Activated CD8-positive, alpha-beta memory T cell treated with anti-CD3 and anti-CD28 coated beads for 24 hours (primary cell): ENCODE measurements around the gene NDUFS2.

Source experiments
- DNase-seq: peaks from one replicate; pipeline ENCODE4 v3.0.0-alpha.2; 2020

The NDUFS2 gene

DNA sequence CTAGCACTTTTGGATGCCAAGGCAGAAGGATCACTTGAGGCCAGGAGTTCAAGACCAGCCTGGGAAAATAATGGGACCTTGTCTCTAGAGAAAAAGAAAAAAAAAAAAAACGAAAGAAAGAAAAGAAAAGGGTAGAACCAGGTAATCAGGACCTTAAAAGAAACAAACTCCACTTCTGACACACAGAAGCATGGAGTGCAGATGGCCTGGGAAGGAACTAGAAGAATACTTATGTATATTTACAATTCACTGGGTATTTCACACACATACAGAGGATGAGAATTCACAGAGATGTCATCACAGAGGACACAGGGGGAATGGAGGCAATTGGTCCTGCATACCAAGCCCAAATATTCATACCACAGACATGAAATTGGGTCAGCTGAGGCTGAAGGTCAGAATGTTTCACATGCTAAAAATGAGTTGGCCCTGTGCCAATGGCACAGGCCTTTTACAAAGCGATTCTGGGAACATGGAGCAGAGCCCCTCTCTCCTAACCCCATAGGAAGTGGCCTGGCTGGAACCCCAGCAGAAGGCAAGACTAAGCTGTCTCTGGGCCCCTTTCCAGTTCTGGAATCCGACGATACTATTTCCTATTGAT, 29.3 kb upstream of the NDUFS2 start:
- no peak for DNase-seq

DNA sequence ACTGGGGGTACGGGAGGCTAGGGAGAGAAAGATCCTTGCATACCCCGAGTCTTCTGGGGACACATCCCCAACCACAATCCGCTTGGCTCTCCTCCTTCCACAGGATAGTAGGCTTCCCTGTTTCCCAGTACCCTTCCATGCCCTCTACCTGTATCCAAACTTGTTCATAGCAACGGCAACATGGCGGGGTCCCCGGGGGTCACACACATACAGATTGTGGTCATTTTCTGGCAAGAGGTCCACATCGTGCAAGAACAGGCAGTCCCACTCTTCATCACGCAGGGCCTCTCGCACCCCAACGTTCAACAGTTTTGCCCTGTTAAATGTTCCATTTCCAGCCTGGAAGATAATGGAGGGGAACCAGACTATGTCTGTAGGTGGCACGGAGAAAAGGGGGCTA, 28.5 kb upstream of the NDUFS2 start:
- no peak for DNase-seq

DNA sequence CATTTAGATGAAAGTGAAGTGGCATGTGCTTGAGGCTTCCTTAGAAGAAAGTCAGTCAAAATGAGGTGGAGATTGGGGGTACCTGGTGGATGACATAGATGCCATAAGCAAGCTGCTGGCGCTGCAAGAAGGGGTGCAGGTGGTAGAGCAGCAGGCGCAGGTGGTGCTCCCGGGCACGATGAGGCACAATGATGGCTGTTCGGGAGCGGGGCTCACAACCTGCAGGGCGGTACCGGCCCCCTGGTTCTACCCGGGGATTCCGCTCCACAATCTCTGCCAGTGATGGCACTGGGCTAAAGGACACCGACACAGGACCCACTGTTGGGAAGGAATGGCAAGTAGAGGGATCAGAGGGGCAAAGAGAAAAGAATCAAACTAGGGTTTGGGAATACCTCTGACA, 27.3 kb upstream of the NDUFS2 start:
- DNase-seq: no peak

DNA sequence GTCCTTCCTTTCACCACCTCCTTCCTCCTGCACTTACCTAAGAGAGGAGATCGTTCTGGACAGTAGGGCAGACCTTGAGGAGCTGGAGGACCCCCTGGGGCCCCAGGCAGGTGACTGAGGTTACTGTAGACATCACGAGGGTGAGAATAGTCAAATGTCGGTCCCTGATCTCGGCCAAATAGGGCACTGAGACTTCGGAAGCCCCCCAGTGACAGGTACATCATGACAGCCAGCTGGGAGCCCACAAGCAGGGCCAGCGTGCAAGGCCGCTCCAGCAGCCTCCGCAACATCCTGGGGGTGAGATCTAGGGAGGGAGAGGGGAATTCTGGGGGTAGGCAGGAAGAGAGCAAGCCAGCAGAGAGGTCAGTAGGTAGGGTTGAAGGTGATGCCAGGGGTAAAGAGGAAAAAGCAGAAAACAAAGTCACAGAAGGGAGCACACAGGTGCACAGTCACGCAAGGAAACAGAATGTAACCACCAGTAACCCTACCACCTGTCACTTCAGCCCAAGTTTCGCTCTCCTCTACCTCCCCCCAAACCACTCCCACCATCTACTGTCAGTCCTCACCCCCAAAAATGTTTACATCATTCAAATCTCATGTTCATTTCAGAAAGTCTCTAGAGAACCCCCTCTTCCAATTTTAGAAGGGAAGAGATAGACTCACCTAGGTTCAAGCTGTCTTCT, 26.3 kb upstream of the NDUFS2 start:
- DNase-seq: no peak

DNA sequence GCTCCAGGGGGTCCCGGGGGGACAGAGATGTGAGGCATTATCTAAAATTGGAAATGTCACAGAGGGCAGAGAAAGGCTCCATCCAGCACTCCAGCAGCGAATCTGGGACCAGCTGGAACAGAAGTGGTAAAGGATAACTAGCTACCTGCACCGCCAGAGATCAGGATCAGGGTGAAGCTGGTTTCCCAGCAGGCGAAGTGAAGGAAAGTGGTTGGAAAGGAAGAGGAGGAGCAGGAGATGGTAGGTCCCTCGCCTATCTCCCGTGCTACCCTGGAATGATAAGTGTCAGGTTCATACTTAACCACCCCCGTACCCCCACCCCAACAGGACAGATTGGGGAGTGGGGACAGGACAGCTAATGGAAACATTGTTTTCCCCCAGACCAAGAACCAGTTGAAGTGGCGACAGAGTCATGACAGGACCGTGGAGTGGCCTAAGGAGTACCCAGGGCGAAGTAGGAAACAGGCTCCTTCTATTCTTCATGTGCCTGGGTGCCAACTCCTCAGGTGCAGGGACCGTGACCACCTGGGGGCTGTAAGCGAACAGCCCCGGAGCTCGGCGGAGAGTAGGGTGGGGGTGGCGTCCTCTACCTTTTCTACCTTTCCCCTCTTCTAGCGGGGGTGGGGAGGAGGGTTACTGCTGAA, 25.6 kb upstream of the NDUFS2 start:
- no peak for DNase-seq

DNA sequence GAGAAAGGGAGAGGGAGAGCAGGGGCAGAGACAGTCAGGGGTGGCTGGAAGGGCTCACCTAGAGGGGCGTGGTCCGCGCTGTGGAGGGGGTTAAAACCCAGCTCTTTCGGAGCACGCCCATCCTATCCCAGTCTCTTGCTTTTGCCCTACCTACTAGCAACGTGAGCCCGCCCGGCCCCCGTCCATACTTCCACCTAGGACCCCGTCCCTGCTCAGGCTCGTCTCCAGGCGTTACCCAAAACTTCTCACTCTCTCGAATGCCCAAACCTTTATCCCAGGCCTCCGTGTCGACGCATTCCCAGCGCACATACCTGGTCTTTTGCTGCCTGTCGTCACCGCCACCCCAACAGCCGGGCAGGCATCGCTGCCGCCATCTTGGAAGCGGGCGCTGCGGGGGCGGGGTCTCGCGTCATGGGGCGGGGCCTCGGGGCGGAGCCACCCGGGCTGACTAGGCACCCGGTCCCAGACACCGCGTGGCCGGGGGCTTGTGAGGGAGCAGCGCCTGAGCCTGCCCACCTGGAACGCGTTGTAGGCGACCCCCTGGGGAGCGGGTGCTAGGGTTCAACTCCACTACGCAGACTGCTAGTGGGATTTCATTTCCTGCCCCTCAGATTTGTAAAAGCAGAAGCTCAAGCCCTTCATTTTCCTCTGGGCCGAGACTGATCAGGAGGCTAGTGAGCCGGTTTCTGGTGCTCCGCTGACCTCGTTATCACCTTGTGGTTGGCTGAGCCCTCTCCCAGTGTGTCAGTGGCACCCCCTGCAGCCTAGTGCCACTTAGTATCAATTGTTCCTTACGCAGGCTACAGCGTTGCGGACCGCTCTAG, 24.8 kb upstream of the NDUFS2 start, which contains the start of gene B4GALT3:
Gene B4GALT3 (minus strand): TSS at position 396 of the 824 bp plus-strand sequence. CDS start 1,447 bp downstream, outside the sequence.
- peak; percentile 100 for DNase-seq

DNA sequence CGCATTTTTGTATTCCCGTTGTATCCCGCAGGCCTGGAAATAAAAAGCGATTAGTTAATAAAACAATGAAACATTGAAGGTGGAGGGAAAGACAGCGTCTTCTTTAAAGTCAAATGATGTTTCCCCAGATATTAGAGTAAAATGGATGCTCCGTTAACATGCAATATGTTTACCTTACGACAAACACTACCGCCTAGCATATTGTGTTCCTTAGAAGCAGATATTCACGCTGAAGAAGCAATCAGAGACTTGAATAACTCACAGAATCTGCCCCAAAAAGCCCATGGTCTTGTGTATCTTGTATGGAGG, 24.3 kb upstream of the NDUFS2 start:
- DNase-seq: no peak

DNA sequence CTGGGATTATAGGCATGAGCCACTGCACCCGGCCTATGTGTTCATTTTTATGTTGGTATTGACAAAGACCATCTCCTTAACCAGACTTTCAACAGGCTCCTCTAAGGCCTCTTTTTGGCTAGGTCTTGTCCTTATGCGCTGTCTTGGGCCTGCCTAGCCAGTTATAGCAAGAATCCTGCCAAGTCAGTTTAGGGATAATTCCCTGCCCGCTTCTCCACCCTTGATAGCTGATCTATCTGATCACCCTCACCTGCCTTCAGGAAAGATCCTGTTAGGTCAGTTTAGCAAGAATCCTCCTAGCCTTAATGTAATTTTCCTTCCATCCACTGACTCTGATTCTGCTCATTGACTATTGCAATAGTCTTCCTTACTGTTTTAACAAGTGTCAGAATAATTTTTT, 22.5 kb upstream of the NDUFS2 start:
- no peak for DNase-seq

- DNase-seq: no peak
Measured at GRCh38 chr1:161180639-161181038, 21.5 kb upstream of the NDUFS2 start.

- peak; percentile 76 for DNase-seq
Measured at GRCh38 chr1:161182214-161182613, 20.0 kb upstream of the NDUFS2 start.

DNA sequence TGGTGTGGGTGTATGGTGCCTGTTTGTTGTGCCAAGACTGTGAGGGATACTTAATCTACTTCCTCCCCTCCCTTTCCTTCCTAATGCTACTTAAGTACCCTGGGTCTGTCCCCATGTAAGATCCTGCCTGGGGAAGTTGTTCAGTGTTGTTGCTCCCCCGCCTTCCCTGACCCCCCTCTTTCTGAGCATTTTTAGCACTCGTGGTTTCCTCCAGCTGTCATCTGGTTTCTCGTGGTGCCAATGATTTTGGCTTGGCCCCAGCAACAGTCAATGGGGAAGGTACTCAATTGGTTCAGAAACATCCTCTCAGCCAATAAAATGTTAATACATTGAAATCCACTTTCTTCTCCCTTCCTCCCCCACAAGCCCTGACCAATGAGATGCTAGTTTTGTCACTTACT, 16.9 kb upstream of the NDUFS2 start:
- peak; percentile 79 for DNase-seq

DNA sequence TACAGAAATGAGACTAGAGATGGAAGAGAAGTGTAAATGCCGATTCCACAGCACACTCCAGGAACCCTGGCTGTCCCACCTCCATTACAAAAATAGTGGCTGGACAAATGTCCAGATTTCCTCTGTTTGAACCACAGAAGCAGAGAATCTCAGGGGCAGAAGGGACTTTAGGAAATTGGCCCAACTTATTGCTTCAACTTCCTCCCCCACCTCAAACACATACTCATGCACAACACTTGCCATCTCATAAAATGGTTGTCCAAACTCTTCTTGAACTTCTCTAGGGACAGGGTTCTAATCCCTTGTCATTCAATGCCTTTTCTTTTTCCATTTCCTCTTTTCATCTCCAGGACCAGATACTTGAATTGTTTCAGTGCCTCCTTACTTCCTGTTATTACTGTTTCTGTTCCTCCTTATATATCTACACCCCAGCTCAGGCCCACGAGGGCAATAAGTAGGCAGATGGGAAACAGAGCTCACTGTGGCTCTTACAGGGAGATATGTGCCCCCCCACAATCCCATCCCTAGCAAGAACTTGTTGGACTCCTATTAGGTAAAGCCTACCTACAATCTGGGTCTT, 16.3 kb upstream of the NDUFS2 start:
- no peak for DNase-seq

GRCh38 chr1:161187311-161187710, 14.9 kb upstream of the NDUFS2 start:
- no peak for DNase-seq

DNA sequence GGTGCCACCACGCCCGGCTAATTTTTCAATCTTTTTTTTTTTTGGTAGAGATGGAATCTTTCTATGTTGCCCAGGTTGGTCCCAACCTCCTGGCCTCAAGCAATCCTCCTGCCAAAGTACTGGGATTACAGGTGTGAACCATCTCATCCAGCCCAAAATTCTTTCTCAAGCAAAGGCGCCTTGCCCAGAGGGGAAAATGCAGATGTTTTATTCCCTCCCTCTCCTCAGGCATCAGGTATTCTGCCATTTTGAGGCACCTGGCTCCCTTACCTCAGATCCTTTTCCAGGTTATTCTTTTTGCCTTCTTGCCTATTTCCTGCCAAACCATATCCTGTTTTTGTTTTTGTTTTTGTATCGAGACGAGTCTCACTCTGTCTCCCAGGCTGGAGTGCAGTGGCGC, 13.8 kb upstream of the NDUFS2 start:
- no peak for DNase-seq

DNA sequence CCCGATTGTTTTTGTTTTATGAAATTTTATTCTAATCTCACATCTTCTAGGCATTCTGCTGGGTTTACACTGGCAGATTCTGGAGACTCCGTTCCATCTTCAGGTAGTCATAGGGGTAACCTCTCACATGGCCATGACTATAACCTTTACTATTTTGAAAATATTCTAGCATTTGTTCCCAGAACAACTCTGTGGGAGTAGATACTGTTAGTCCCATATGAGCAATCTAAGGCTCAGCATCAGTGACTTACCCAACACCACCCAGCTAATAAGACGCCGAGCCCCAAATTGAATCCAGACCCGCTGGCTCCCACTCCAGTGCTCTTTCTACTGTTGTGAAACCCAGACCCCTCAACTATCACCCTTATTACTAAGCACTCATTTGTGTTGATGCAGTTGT, 13.1 kb upstream of the NDUFS2 start:
- DNase-seq: no peak

GRCh38 chr1:161190962-161191521, 11.1 kb upstream of the NDUFS2 start:
- DNase-seq: no peak

- DNase-seq: no peak
Measured at GRCh38 chr1:161191971-161192370, 10.2 kb upstream of the NDUFS2 start.

- peak; percentile 81 for DNase-seq
Measured at GRCh38 chr1:161192476-161193465, 9.4 kb upstream of the NDUFS2 start.

GRCh38 chr1:161193561-161194235, 8.5 kb upstream of the NDUFS2 start:
- DNase-seq: no peak

DNA sequence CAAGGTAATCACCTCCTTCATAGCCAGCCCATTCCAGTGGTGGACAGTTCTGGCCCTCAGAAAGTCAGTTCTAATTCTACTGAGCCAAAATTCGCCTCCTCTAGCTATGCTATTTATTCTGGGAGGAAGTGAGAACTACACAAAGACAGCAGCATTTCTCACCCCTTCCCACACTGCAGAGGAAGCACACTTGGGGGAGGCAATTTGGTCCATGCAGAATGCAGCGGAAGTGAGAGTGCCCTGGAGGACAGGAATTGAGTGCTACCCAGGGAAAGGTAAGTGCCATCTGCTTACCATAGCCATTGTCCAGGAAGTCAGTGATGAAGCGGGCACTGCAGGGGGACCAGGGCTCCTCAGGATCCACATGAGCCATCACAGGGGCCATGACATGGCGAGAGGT, 7.0 kb upstream of the NDUFS2 start:
- DNase-seq: no peak

DNA sequence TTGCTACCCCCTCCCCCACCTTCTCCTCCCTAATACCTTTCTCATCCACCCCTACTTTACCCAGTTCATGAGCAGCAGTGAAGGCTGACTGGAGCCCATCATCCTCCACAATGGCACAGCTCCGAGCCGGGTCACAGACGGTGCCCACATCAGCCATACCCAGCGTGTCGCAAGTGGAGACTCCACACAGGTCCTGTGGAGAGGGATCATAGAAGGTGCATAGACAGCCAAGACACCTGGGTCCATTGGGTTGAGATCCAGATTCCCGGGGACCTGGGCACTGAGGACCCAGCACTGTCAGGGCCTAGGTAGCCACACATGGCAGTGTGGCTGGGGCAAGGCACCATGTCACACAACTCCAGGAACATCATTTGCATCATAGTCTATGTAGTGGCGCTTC, 6.1 kb upstream of the NDUFS2 start:
- no peak for DNase-seq
